HEK293 (cell line): ENCODE measurements around the gene PFDN5.

Experiments
- BCL11A ChIP-seq: fragments of 450-650 bp; formaldehyde crosslinking; IDR thresholded peaks from 2 replicates; pipeline ENCODE4 v1.5.1; 2016; ENCODE audit warnings: low read depth, missing biosample characterization, missing genetic modification characterization
- GLI4 ChIP-seq: fragments of 450-650 bp; formaldehyde crosslinking; IDR thresholded peaks from 2 replicates; pipeline ENCODE4 v1.5.1; 2016; ENCODE audit warnings: missing biosample characterization, missing genetic modification characterization
- GLIS2 ChIP-seq: fragments of 450-650 bp; formaldehyde crosslinking; IDR thresholded peaks from 2 replicates; pipeline ENCODE4 v1.5.1; 2016; ENCODE audit warnings: missing biosample characterization, missing genetic modification characterization
- HOXA7 ChIP-seq: sonication (generic); formaldehyde crosslinking; IDR thresholded peaks from 2 replicates; pipeline ENCODE4 v1.8.1; 2022; ENCODE audit warnings: missing genetic modification reagents, borderline replicate concordance
- KLF16 ChIP-seq: fragments of 450-650 bp; formaldehyde crosslinking; IDR thresholded peaks from 2 replicates; pipeline ENCODE4 v1.5.1; 2017; ENCODE audit warnings: missing biosample characterization, missing genetic modification characterization
- MZF1 ChIP-seq: fragments of 450-650 bp; formaldehyde crosslinking; IDR thresholded peaks from 2 replicates; pipeline ENCODE4 v1.5.1; 2017; ENCODE audit warnings: missing biosample characterization, missing genetic modification characterization, borderline replicate concordance
- REPIN1 ChIP-seq: fragments of 450-650 bp; formaldehyde crosslinking; IDR thresholded peaks from 2 replicates; pipeline ENCODE4 v1.5.1; 2017; ENCODE audit warnings: missing biosample characterization, missing genetic modification characterization, low read depth
- SP3 ChIP-seq: fragments of 450-650 bp; formaldehyde crosslinking; IDR thresholded peaks from 2 replicates; pipeline ENCODE4 v1.5.1; 2016; ENCODE audit warnings: missing biosample characterization, missing genetic modification characterization
- TCF7L2 ChIP-seq: IDR thresholded peaks from 2 replicates; pipeline ENCODE4 v1.6.1; 2011; ENCODE audit warnings: low read depth, mild to moderate bottlenecking, inconsistent platforms, low read length, moderate library complexity, borderline replicate concordance
- ZNF114 ChIP-seq: fragments of 450-650 bp; formaldehyde crosslinking; IDR thresholded peaks from 2 replicates; pipeline ENCODE4 v1.5.0; 2017; ENCODE audit warnings: missing biosample characterization, missing genetic modification characterization
- ZNF202 ChIP-seq: fragments of 450-650 bp; formaldehyde crosslinking; IDR thresholded peaks from 2 replicates; pipeline ENCODE4 v1.5.1; 2016; ENCODE audit warnings: missing biosample characterization, missing genetic modification characterization, borderline replicate concordance
- ZNF248 ChIP-seq: fragments of 450-650 bp; formaldehyde crosslinking; IDR thresholded peaks from 2 replicates; pipeline ENCODE4 v1.5.1; 2017; ENCODE audit warnings: missing biosample characterization, missing genetic modification characterization
- ZNF266 ChIP-seq: fragments of 450-650 bp; formaldehyde crosslinking; IDR thresholded peaks from 2 replicates; pipeline ENCODE4 v1.5.1; 2016; ENCODE audit warnings: missing biosample characterization, missing genetic modification characterization, low read depth
- ZNF324 ChIP-seq: fragments of 450-650 bp; formaldehyde crosslinking; IDR thresholded peaks from 2 replicates; pipeline ENCODE4 v1.5.1; 2016; ENCODE audit warnings: missing biosample characterization, missing genetic modification characterization
- ZNF37A ChIP-seq: fragments of 450-650 bp; IDR thresholded peaks from 2 replicates; pipeline ENCODE4 v1.5.1; 2018; ENCODE audit warnings: missing biosample characterization, missing genetic modification characterization
- ZNF423 ChIP-seq: fragments of 450-650 bp; formaldehyde crosslinking; IDR thresholded peaks from 2 replicates; pipeline ENCODE4 v1.5.1; 2016; ENCODE audit warnings: missing biosample characterization, missing genetic modification characterization
- ZNF426 ChIP-seq: fragments of 450-650 bp; formaldehyde crosslinking; IDR thresholded peaks from 2 replicates; pipeline ENCODE4 v1.5.1; 2017; ENCODE audit warnings: missing biosample characterization, missing genetic modification characterization, mild to moderate bottlenecking, inconsistent platforms, moderate library complexity
- ZNF48 ChIP-seq: fragments of 450-650 bp; formaldehyde crosslinking; IDR thresholded peaks from 2 replicates; pipeline ENCODE4 v1.5.1; 2016; ENCODE audit warnings: missing biosample characterization, missing genetic modification characterization
- ZNF529 ChIP-seq: fragments of 450-650 bp; formaldehyde crosslinking; IDR thresholded peaks from 2 replicates; pipeline ENCODE4 v1.5.1; 2017; ENCODE audit warnings: missing genetic modification characterization, missing biosample characterization; ENCODE audit not compliant: insufficient replicate concordance
- ZNF544 ChIP-seq: fragments of 450-650 bp; formaldehyde crosslinking; IDR thresholded peaks from 2 replicates; pipeline ENCODE4 v1.5.0; 2017; ENCODE audit warnings: missing biosample characterization, missing genetic modification characterization
- ZNF596 ChIP-seq: fragments of 450-650 bp; IDR thresholded peaks from 2 replicates; pipeline ENCODE4 v1.5.0; 2018; ENCODE audit warnings: missing biosample characterization, mild to moderate bottlenecking, missing genetic modification characterization, moderate library complexity
- ZNF664 ChIP-seq: fragments of 450-650 bp; formaldehyde crosslinking; IDR thresholded peaks from 2 replicates; pipeline ENCODE4 v1.5.1; 2016; ENCODE audit warnings: missing biosample characterization, missing genetic modification characterization
- ZNF776 ChIP-seq: fragments of 450-650 bp; formaldehyde crosslinking; IDR thresholded peaks from 2 replicates; pipeline ENCODE4 v1.5.0; 2017; ENCODE audit warnings: missing biosample characterization, missing genetic modification characterization, borderline replicate concordance
- TF ChIP-seq, protein P1 (sequence below): fragments of 450-650 bp; formaldehyde crosslinking; IDR thresholded peaks from 2 replicates; pipeline ENCODE4 v1.5.1; 2016; ENCODE audit warnings: missing biosample characterization, missing genetic modification characterization, borderline replicate concordance
- TF ChIP-seq, protein P2 (sequence below): fragments of 450-650 bp; formaldehyde crosslinking; conservative IDR thresholded peaks from 2 replicates; pipeline ENCODE4 v1.5.1; 2016; ENCODE audit warnings: low read depth, missing biosample characterization, missing genetic modification characterization
- TF ChIP-seq, protein P3 (sequence below): fragments of 450-650 bp; formaldehyde crosslinking; IDR thresholded peaks from 2 replicates; pipeline ENCODE4 v1.5.1; 2017; ENCODE audit warnings: missing biosample characterization, missing genetic modification characterization
- TF ChIP-seq, protein P4 (sequence below): fragments of 450-650 bp; formaldehyde crosslinking; IDR thresholded peaks from 2 replicates; pipeline ENCODE4 v1.5.1; 2016; ENCODE audit warnings: missing biosample characterization, missing genetic modification characterization
- TF ChIP-seq, protein P5 (sequence below): fragments of 450-650 bp; formaldehyde crosslinking; IDR thresholded peaks from 2 replicates; pipeline ENCODE4 v1.5.1; 2016; ENCODE audit warnings: missing biosample characterization, missing genetic modification characterization
- TF ChIP-seq, protein P6 (sequence below): fragments of 450-650 bp; formaldehyde crosslinking; IDR thresholded peaks from 2 replicates; pipeline ENCODE4 v1.5.1; 2016; ENCODE audit warnings: missing biosample characterization, missing genetic modification characterization

PFDN5 gene

DNA sequence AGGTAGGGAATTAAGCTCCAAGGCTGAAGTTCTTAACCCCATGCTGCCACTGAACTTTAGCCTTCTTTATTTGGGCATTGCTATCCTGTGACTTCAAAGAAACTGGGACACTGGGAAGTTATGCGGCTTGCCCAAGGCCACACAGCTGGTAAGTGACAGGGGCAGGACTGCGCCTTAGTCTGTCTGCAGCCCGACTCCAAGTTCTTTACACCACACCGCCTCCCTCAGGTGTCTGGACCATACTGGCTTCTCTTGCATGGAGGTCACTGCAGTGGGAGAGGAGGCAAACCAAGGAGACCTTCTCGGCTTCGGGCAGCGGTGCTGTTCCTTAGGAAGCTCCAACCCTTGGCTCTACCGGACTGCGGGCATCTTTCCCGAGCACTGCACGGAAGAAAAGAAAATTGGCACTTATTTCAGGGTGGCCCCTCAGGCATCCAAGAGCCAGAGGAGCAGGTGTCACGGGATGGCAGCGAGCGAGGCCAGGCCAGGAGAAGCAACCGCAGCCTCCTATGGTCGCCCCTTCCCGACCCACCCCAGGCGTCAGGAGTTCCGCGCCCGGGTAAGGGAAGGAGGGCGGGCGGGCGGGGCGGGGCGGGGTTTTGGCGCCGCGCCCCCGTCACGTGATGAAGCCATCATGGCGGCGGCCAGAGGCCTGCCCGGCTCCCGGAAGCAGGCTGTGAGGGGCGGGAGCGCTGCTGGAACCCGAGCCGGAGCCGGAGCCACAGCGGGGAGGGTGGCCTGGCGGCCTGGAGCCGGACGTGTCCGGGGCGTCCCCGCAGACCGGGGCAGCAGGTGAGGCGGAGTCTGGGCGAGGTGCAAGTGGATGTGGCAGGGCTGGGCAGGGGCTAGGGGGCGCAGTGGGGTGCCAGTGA lies 43.6 kb upstream of the PFDN5 start (continued):
- TF ChIP-seq, protein P1, sequence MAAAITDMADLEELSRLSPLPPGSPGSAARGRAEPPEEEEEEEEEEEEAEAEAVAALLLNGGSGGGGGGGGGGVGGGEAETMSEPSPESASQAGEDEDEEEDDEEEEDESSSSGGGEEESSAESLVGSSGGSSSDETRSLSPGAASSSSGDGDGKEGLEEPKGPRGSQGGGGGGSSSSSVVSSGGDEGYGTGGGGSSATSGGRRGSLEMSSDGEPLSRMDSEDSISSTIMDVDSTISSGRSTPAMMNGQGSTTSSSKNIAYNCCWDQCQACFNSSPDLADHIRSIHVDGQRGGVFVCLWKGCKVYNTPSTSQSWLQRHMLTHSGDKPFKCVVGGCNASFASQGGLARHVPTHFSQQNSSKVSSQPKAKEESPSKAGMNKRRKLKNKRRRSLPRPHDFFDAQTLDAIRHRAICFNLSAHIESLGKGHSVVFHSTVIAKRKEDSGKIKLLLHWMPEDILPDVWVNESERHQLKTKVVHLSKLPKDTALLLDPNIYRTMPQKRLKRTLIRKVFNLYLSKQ (tag by site-specific recombination), result no peak
- no peak for TF ChIP-seq MZF1 (tag by site-specific recombination)
- TF ChIP-seq ZNF664 (tag by site-specific recombination), result no peak
- TF ChIP-seq, protein P2, sequence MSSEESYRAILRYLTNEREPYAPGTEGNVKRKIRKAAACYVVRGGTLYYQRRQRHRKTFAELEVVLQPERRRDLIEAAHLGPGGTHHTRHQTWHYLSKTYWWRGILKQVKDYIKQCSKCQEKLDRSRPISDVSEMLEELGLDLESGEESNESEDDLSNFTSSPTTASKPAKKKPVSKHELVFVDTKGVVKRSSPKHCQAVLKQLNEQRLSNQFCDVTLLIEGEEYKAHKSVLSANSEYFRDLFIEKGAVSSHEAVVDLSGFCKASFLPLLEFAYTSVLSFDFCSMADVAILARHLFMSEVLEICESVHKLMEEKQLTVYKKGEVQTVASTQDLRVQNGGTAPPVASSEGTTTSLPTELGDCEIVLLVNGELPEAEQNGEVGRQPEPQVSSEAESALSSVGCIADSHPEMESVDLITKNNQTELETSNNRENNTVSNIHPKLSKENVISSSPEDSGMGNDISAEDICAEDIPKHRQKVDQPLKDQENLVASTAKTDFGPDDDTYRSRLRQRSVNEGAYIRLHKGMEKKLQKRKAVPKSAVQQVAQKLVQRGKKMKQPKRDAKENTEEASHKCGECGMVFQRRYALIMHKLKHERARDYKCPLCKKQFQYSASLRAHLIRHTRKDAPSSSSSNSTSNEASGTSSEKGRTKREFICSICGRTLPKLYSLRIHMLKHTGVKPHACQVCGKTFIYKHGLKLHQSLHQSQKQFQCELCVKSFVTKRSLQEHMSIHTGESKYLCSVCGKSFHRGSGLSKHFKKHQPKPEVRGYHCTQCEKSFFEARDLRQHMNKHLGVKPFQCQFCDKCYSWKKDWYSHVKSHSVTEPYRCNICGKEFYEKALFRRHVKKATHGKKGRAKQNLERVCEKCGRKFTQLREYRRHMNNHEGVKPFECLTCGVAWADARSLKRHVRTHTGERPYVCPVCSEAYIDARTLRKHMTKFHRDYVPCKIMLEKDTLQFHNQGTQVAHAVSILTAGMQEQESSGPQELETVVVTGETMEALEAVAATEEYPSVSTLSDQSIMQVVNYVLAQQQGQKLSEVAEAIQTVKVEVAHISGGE, result peak; percentile 70
- TF ChIP-seq ZNF529, result no peak
- no peak for TF ChIP-seq ZNF776
- no peak for TF ChIP-seq GLI4
- TF ChIP-seq ZNF37A (tag by site-specific recombination), result no peak
- peak; percentile 40; the same call in 1 of the 2 replicates for TF ChIP-seq ZNF324 (tag by site-specific recombination)
- no peak for TF ChIP-seq ZNF266 (tag by site-specific recombination)
- TF ChIP-seq SP3 (tag by site-specific recombination), result peak; percentile 80; the same call in 1 of the 2 replicates
- no peak for TF ChIP-seq ZNF423 (tag by site-specific recombination)
- TF ChIP-seq ZNF248 (tag by site-specific recombination), result no peak
- no peak for TF ChIP-seq ZNF202
- TF ChIP-seq GLIS2, result peak; percentile 51; the same call in 1 of the 2 replicates
- no peak for TF ChIP-seq TCF7L2
- TF ChIP-seq, protein P3, sequence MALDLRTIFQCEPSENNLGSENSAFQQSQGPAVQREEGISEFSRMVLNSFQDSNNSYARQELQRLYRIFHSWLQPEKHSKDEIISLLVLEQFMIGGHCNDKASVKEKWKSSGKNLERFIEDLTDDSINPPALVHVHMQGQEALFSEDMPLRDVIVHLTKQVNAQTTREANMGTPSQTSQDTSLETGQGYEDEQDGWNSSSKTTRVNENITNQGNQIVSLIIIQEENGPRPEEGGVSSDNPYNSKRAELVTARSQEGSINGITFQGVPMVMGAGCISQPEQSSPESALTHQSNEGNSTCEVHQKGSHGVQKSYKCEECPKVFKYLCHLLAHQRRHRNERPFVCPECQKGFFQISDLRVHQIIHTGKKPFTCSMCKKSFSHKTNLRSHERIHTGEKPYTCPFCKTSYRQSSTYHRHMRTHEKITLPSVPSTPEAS, result no peak
- no peak for TF ChIP-seq ZNF48 (tag by site-specific recombination)
- TF ChIP-seq, protein P4, sequence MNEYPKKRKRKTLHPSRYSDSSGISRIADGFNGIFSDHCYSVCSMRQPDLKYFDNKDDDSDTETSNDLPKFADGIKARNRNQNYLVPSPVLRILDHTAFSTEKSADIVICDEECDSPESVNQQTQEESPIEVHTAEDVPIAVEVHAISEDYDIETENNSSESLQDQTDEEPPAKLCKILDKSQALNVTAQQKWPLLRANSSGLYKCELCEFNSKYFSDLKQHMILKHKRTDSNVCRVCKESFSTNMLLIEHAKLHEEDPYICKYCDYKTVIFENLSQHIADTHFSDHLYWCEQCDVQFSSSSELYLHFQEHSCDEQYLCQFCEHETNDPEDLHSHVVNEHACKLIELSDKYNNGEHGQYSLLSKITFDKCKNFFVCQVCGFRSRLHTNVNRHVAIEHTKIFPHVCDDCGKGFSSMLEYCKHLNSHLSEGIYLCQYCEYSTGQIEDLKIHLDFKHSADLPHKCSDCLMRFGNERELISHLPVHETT (tag by site-specific recombination), result 0 out of 2 replicates have a peak, but pooled peaks have one; percentile 59
- no peak for TF ChIP-seq ZNF596
- no peak for TF ChIP-seq HOXA7
- TF ChIP-seq ZNF426, result no peak
- TF ChIP-seq, protein P5, sequence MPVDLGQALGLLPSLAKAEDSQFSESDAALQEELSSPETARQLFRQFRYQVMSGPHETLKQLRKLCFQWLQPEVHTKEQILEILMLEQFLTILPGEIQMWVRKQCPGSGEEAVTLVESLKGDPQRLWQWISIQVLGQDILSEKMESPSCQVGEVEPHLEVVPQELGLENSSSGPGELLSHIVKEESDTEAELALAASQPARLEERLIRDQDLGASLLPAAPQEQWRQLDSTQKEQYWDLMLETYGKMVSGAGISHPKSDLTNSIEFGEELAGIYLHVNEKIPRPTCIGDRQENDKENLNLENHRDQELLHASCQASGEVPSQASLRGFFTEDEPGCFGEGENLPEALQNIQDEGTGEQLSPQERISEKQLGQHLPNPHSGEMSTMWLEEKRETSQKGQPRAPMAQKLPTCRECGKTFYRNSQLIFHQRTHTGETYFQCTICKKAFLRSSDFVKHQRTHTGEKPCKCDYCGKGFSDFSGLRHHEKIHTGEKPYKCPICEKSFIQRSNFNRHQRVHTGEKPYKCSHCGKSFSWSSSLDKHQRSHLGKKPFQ, result no peak
- TF ChIP-seq ZNF114 (tag by site-specific recombination), result no peak
- 0 out of 2 replicates have a peak, but pooled peaks have one; percentile 8 for TF ChIP-seq BCL11A (tag by site-specific recombination)
- TF ChIP-seq, protein P6, sequence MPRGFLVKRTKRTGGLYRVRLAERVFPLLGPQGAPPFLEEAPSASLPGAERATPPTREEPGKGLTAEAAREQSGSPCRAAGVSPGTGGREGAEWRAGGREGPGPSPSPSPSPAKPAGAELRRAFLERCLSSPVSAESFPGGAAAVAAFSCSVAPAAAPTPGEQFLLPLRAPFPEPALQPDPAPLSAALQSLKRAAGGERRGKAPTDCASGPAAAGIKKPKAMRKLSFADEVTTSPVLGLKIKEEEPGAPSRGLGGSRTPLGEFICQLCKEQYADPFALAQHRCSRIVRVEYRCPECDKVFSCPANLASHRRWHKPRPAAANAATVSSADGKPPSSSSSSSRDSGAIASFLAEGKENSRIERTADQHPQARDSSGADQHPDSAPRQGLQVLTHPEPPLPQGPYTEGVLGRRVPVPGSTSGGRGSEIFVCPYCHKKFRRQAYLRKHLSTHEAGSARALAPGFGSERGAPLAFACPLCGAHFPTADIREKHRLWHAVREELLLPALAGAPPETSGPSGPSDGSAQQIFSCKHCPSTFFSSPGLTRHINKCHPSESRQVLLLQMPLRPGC, result no peak; the same call in 1 of the 2 replicates
- TF ChIP-seq KLF16, result peak; percentile 89
- TF ChIP-seq ZNF544 (tag by site-specific recombination), result no peak
- no peak for TF ChIP-seq REPIN1 (tag by site-specific recombination)
